Activated T-cell treated with anti-CD3 and anti-CD28 coated beads, Interleukin-2, amount 50 U/mL, for 24 hours (primary cell): ENCODE results near the gene CEP152.

Source experiments
- DNase-seq: peaks from one replicate; pipeline ENCODE4 v3.0.0-alpha.2; 2020
- H3K27ac Mint-ChIP-seq: 2 replicates; pipeline ENCODE4 v1.8.0; 2020; ENCODE audit warnings: mild to moderate bottlenecking, mixed read lengths
- H3K27me3 Mint-ChIP-seq: 2 replicates; pipeline ENCODE4 v1.8.0; 2020; ENCODE audit warnings: mixed read lengths
- H3K36me3 Mint-ChIP-seq: 2 replicates; pipeline ENCODE4 v1.8.0; 2020; ENCODE audit warnings: low read depth, mixed read lengths
- H3K4me1 Mint-ChIP-seq: 2 replicates; pipeline ENCODE4 v1.8.0; 2020; ENCODE audit warnings: low read depth, mixed read lengths
- H3K4me3 Mint-ChIP-seq: 2 replicates; pipeline ENCODE4 v1.8.0; 2020; ENCODE audit warnings: mild to moderate bottlenecking, moderate library complexity, mixed read lengths
- H3K9me3 Mint-ChIP-seq: 2 replicates; pipeline ENCODE4 v1.8.0; 2020; ENCODE audit warnings: mixed read lengths

The CEP152 gene

DNA sequence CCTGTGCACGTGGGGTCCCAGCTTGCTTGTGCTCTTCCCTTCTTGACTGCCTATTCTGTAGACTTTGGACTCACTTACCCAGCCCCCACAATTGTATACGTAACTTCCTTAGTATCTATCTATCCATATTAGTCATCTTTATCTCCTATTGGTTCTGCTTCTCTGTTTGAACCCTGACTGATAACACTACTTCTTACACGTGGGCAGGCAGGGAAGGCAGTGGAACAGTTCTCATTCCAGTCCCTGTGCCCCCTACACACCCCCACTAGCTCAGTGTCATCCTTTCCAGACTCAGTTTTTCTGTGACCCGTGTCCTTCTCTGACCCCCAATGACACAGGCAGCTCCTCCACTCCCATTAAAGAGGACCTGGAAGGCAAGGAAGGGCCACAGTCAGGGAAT is 91.2 kb downstream of the CEP152 start:
- Mint-ChIP-seq H3K27ac (no peak overlapping the region), H3K36me3 (peaks cover 22% of the 10 kb centered on the region), H3K4me3 (no peak overlapping the region), H3K27me3 (no peaks in the 10 kb centered on the region), H3K4me1 (peaks cover 6% of the 10 kb centered on the region), H3K9me3 (peaks cover 18% of the 10 kb centered on the region)
- DNase-seq, result no peak

DNA sequence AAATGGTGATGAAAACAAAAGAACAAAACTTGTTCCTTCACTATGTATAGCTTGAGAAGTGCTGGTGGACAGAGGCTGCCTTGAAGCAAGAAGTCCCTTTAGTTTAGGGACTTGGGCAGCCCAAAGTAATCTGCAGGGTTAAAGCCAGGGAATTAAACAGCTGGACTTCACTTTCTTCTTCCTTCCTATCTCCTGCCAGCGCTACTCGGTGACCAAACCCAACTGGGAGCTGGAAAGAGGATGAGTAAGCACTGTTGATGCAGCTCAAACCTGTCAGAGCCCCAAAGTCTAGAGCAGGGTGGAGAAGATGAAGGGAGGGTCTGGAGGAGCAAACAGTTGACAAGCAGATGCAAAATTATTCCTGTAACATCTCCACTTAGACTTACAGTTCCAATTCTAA is 92.2 kb downstream of the CEP152 start:
- peaks cover 22% of the 10 kb centered on the region for H3K36me3 Mint-ChIP-seq

DNA sequence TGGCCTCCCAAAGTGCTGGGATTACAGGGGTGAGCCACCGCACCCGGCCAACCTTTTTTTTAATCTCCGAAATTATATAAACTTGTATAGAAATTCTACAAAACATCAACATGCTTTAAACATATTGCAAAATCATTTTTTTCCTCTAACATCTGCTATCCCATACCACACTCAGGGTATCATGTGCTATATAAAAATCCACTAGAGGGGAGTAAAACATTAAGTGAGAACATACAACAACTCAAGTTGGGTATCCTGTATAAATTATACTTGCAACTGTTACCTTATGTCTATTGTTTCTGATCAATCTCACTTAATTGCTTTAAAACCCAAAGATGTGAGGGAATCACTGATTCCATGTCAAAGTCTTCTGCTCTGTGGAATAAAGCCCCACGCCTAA is 93.4 kb downstream of the CEP152 start:
- Mint-ChIP-seq H3K36me3 (peaks cover 23% of the 10 kb centered on the region), H3K4me1 (peaks cover 6% of the 10 kb centered on the region), H3K27ac (no peak overlapping the region), H3K4me3 (no peak overlapping the region), H3K9me3 (peaks cover 18% of the 10 kb centered on the region), H3K27me3 (no peaks in the 10 kb centered on the region)
- DNase-seq, result no peak

More for the DNA sequence above, 92.2 kb downstream of the CEP152 start:
- Mint-ChIP-seq H3K4me1 (peaks cover 6% of the 10 kb centered on the region), H3K27me3 (no peaks in the 10 kb centered on the region), H3K4me3 (no peak overlapping the region), H3K27ac (no peak overlapping the region), H3K9me3 (peaks cover 18% of the 10 kb centered on the region)
- DNase-seq, result no peak

DNA sequence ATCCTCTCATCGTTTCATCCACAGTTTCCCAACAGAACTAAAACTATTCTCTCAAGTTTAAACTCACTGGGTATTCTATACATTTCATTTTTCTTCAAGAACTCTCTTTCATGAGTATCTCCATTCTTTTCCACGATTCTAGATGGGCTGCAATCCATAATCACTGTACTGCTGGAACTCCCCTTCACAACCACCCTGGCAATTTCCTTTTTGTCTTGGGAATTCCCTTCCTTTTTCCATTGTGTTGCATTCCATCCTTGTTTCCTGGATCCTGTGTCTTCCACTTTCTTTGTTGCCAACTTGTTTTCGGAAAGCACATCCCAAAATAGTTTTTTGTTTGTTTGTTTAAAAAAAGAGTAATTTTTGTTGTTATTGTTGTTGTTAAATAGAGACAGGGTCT is 98.3 kb downstream of the CEP152 start:
- H3K36me3 Mint-ChIP-seq, result peaks cover 22% of the 10 kb centered on the region
- H3K27ac Mint-ChIP-seq, result no peak overlapping the region
- no peaks in the 10 kb centered on the region for H3K4me1 Mint-ChIP-seq
- H3K4me3 Mint-ChIP-seq, result no peak overlapping the region
- no peaks in the 10 kb centered on the region for H3K27me3 Mint-ChIP-seq
- H3K9me3 Mint-ChIP-seq, result peaks cover 34% of the 10 kb centered on the region
- no peak for DNase-seq

GRCh38 chr15:48710952-48711495 is 99.8 kb downstream of the CEP152 start:
- no peaks in the 10 kb centered on the region for H3K4me1 Mint-ChIP-seq
- H3K27ac Mint-ChIP-seq, result no peak overlapping the region
- H3K9me3 Mint-ChIP-seq, result peaks cover 32% of the 10 kb centered on the region
- H3K36me3 Mint-ChIP-seq, result peaks cover 11% of the 10 kb centered on the region
- no peak overlapping the region for H3K4me3 Mint-ChIP-seq
- H3K27me3 Mint-ChIP-seq, result no peaks in the 10 kb centered on the region
- no peak for DNase-seq

GRCh38 chr15:48708641-48709040 is 102.2 kb downstream of the CEP152 start:
- H3K36me3 Mint-ChIP-seq, result peaks cover 2% of the 10 kb centered on the region
- peaks cover 30% of the 10 kb centered on the region for H3K9me3 Mint-ChIP-seq
- H3K27ac Mint-ChIP-seq, result no peak overlapping the region
- DNase-seq, result no peak
- no peak overlapping the region for H3K4me3 Mint-ChIP-seq
- H3K27me3 Mint-ChIP-seq, result no peaks in the 10 kb centered on the region
- H3K4me1 Mint-ChIP-seq, result no peaks in the 10 kb centered on the region

DNA sequence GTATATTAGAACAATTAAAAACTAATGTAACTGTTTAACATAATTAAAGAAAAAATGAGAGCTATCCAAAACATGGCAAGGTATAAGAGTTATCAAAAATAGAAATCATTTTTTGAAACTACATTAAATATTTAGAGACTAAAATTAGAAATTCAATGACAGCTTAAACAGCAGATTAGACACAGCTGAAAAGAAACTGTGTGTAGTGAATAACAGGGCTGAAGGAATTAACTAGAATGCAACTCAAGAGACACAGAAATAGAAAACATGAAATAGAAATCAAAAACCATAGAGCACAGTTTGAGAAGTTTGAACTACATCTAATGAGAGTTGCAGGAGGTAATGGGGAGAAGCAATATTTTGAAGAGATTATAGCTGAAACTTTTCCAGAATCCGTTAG is 105.5 kb downstream of the CEP152 start:
- no peak for DNase-seq
- Mint-ChIP-seq H3K36me3 (no peaks in the 10 kb centered on the region), H3K4me1 (no peaks in the 10 kb centered on the region), H3K27me3 (no peaks in the 10 kb centered on the region), H3K4me3 (no peak overlapping the region), H3K9me3 (peaks cover 29% of the 10 kb centered on the region), H3K27ac (no peak overlapping the region)

DNA sequence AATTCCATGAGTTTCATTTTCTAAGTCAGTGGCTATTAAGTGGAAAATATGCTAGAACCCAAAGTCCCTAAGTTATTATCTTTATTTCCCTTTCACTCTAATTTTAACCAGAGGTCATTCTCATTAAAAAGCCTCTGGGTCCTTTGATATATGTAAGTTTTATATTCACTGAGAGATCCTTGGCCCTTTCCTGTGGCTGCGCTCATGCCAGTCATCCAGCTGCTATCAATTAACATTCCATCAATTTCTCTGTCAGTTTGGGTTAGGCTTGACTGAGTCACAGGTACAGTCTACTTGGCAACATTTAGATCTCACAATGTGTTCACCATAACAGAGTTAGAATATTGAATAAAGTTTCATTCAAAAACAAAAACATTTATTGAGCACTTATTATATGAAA is 107.3 kb downstream of the CEP152 start:
- no peaks in the 10 kb centered on the region for H3K36me3 Mint-ChIP-seq

DNA sequence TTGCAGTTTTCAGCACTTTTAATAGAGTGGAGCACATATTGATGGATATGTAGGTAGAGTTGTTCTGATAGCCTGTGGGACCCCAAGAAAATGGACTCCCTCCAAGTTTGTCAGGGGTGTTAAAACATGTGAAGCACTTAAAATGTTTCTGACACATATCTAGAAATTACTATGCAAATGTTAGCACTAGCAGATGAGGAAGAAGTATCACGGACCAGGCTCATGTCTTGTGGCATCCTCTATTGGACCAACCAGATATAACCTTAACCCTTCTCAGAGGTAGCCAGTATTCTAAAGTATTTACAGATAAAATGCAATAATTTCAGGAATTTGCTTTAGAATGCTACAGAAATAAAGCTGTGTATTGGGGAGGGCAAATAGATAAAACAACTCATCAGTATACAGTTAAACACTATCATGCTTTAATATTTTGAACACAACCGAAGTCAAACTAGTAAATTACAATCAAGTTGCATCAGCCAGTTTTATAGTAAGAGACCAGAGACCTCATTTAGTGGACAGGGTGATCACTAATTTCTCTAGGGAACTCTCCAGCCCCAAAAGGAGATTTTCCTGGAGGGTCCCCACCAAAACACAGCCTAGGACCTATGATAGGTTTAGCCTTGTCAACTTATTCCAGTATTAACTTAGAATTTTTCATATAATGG is 108.2 kb downstream of the CEP152 start:
- Mint-ChIP-seq H3K9me3 (peaks cover 16% of the 10 kb centered on the region), H3K36me3 (no peaks in the 10 kb centered on the region), H3K27ac (no peak overlapping the region), H3K4me1 (no peaks in the 10 kb centered on the region), H3K4me3 (no peak overlapping the region), H3K27me3 (no peaks in the 10 kb centered on the region)
- no peak for DNase-seq

More for the DNA sequence above, 107.3 kb downstream of the CEP152 start:
- H3K4me3 Mint-ChIP-seq, result no peak overlapping the region
- DNase-seq, result no peak
- H3K9me3 Mint-ChIP-seq, result peaks cover 24% of the 10 kb centered on the region
- no peaks in the 10 kb centered on the region for H3K4me1 Mint-ChIP-seq
- no peak overlapping the region for H3K27ac Mint-ChIP-seq
- H3K27me3 Mint-ChIP-seq, result no peaks in the 10 kb centered on the region

DNA sequence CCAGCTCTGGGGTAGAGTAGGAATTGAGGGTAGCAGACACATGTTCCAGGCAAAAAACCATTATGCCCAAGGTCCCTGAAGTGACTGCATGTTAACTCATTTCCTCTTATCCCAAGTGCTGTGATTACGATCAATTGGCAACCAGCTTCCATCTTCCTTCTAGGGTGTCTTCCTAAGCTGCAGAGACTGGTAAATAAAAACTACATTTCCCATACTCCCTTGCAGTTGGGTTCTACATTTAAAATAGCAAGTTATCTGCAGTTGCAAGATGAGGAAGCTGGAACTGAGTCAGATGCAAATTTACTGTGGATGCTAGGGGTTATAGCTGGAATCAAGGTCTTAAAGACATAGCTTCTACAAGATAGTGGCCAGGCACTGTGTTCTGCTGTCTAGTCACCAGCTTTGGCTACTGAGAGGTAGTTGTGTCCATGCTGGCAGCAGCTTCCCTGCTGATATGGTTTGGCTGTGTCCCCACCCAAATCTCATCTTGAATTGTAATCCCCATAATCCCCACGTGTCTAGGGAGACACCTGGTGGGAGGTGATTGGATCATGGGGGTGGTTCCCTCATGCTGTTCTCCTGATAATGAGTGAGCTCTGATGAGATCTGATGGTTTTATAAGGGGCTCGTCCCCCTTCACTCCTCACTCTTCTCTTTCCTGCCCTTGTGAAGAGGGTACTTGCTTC is 114.1 kb downstream of the CEP152 start:
- Mint-ChIP-seq H3K4me1 (no peaks in the 10 kb centered on the region), H3K36me3 (no peaks in the 10 kb centered on the region), H3K4me3 (no peak overlapping the region), H3K27ac (no peak overlapping the region), H3K27me3 (no peaks in the 10 kb centered on the region), H3K9me3 (no peaks in the 10 kb centered on the region)
- DNase-seq, result no peak

GRCh38 chr15:48695827-48696573 is 114.9 kb downstream of the CEP152 start:
- H3K4me1 Mint-ChIP-seq, result no peaks in the 10 kb centered on the region
- H3K27ac Mint-ChIP-seq, result no peak overlapping the region
- H3K9me3 Mint-ChIP-seq, result no peaks in the 10 kb centered on the region
- H3K36me3 Mint-ChIP-seq, result no peaks in the 10 kb centered on the region
- no peaks in the 10 kb centered on the region for H3K27me3 Mint-ChIP-seq
- no peak for DNase-seq
- no peak overlapping the region for H3K4me3 Mint-ChIP-seq

- H3K36me3 Mint-ChIP-seq, result no peaks in the 10 kb centered on the region
- no peak for DNase-seq
These were observed 115.6 kb downstream of the CEP152 start for GRCh38 chr15:48695088-48695826.

GRCh38 chr15:48693484-48693883 is 117.4 kb downstream of the CEP152 start:
- Mint-ChIP-seq H3K4me3 (no peak overlapping the region), H3K4me1 (no peaks in the 10 kb centered on the region), H3K36me3 (no peaks in the 10 kb centered on the region), H3K27me3 (no peaks in the 10 kb centered on the region), H3K9me3 (no peaks in the 10 kb centered on the region), H3K27ac (no peak overlapping the region)
- no peak for DNase-seq

More at GRCh38 chr15:48695088-48695826, 115.6 kb downstream of the CEP152 start:
- no peaks in the 10 kb centered on the region for H3K9me3 Mint-ChIP-seq
- H3K4me3 Mint-ChIP-seq, result no peak overlapping the region
- no peak overlapping the region for H3K27ac Mint-ChIP-seq
- no peaks in the 10 kb centered on the region for H3K4me1 Mint-ChIP-seq
- H3K27me3 Mint-ChIP-seq, result no peaks in the 10 kb centered on the region

GRCh38 chr15:48688493-48688892 is 122.4 kb downstream of the CEP152 start:
- H3K27ac Mint-ChIP-seq, result no peak overlapping the region
- H3K27me3 Mint-ChIP-seq, result peaks cover 3% of the 10 kb centered on the region
- no peaks in the 10 kb centered on the region for H3K36me3 Mint-ChIP-seq
- no peak overlapping the region for H3K4me3 Mint-ChIP-seq
- H3K4me1 Mint-ChIP-seq, result no peaks in the 10 kb centered on the region
- no peaks in the 10 kb centered on the region for H3K9me3 Mint-ChIP-seq
- no peak for DNase-seq
